Liver (tissue), 9 donors: ENCODE results near the gene IRF8. TPM values are rescaled to one million over a fixed set of nuclear protein-coding genes. Genes with fewer than 3 reads are reported as not detected.

ENCODE experiments used
- DNase-seq: peaks from one replicate; pipeline ENCODE4 v3.0.0-alpha.2; 2017; ENCODE audit warnings: low spot score
- H3K27ac ChIP-seq, 2 donors: one replicate each; pipeline ENCODE4 v1.7.0; 2013; ENCODE audit warnings: inconsistent platforms in 2 of 2, low read length in 2 of 2, control low read depth in 1 of 2, low read depth in 1 of 2, mild to moderate bottlenecking in 1 of 2
- H3K27me3 ChIP-seq, 4 donors: one replicate each; pipeline versions ENCODE4 v1.6.1 to v1.7.0; 2013; ENCODE audit warnings: low read length in 3 of 4, inconsistent platforms in 1 of 4, mild to moderate bottlenecking in 1 of 4, moderate library complexity in 1 of 4; ENCODE audit not compliant: control insufficient read depth in 4 of 4, insufficient read depth in 4 of 4
- H3K36me3 ChIP-seq, 4 donors: one replicate each; pipeline versions ENCODE4 v1.6.1 to v1.7.0; 2013; ENCODE audit warnings: low read length in 3 of 4, mild to moderate bottlenecking in 3 of 4, low read depth in 1 of 4, moderate library complexity in 1 of 4; ENCODE audit not compliant: control insufficient read depth in 4 of 4, insufficient read depth in 3 of 4
- H3K4me1 ChIP-seq, 4 donors: one replicate each; pipeline versions ENCODE4 v1.6.1 to v1.7.0; 2013; ENCODE audit warnings: low read length in 3 of 4, mild to moderate bottlenecking in 3 of 4, moderate library complexity in 1 of 4; ENCODE audit not compliant: control insufficient read depth in 4 of 4, insufficient read depth in 4 of 4
- H3K4me3 ChIP-seq, 3 donors: one replicate each; pipeline versions ENCODE4 v1.6.1 to v1.7.0; 2013; ENCODE audit warnings: low read length in 3 of 3, control low read depth in 1 of 3, low read depth in 1 of 3, mild to moderate bottlenecking in 1 of 3
- H3K9ac ChIP-seq, 2 donors: one replicate each; pipeline ENCODE4 v1.7.0; 2013; ENCODE audit warnings: low read length in 2 of 2, mild to moderate bottlenecking in 2 of 2, moderate library complexity in 2 of 2, control low read depth in 1 of 2, low read depth in 1 of 2
- H3K9me3 ChIP-seq, 4 donors: one replicate each; pipeline versions ENCODE4 v1.6.1 to v1.7.0; 2013; ENCODE audit warnings: low read length in 3 of 4; ENCODE audit not compliant: control insufficient read depth in 4 of 4
- ATF3 ChIP-seq: IDR thresholded peaks from 2 replicates; pipeline ENCODE4 v1.6.1; 2016; ENCODE audit warnings: antibody characterized with exemption
- CTCF ChIP-seq: fragments of 150-350 bp; IDR thresholded peaks from 2 replicates; pipeline ENCODE4 v1.5.1; 2017; ENCODE audit warnings: improper control_type of control experiment, low read depth, low read length; ENCODE audit not compliant: missing input control
- EGR1 ChIP-seq, 2 donors: IDR thresholded peaks; 2 replicates each; pipeline ENCODE4 v1.6.1; 2016 to 2018; ENCODE audit warnings: antibody characterized with exemption in 2 of 2, low read depth in 2 of 2
- FOXA1 ChIP-seq: IDR thresholded peaks from 2 replicates; pipeline ENCODE4 v1.6.1; 2016; ENCODE audit warnings: antibody characterized with exemption
- FOXA2 ChIP-seq: IDR thresholded peaks from 2 replicates; pipeline ENCODE4 v1.6.1; 2016; ENCODE audit warnings: antibody characterized with exemption
- GABPA ChIP-seq, 2 donors: IDR thresholded peaks in 1 of 2; conservative IDR thresholded peaks in 1 of 2; 2 replicates each; pipeline ENCODE4 v1.6.1; 2016; ENCODE audit warnings: antibody characterized with exemption in 2 of 2, mild to moderate bottlenecking in 1 of 2, moderate library complexity in 1 of 2
- HNF4A ChIP-seq, 2 donors: conservative IDR thresholded peaks; 2 replicates each; pipeline ENCODE4 v1.6.1; 2016; ENCODE audit warnings: antibody characterized with exemption in 2 of 2, mild to moderate bottlenecking in 2 of 2
- HNF4G ChIP-seq: IDR thresholded peaks from 2 replicates; pipeline ENCODE4 v1.6.1; 2016; ENCODE audit warnings: antibody characterized with exemption
- JUND ChIP-seq, 2 donors: IDR thresholded peaks; 2 replicates each; pipeline ENCODE4 v1.6.1; 2016; ENCODE audit warnings: antibody characterized with exemption in 2 of 2
- NR2F2 ChIP-seq: IDR thresholded peaks from 2 replicates; pipeline ENCODE4 v1.6.1; 2016; ENCODE audit warnings: antibody characterized with exemption
- RAD21 ChIP-seq, 2 donors: IDR thresholded peaks; 2 replicates each; pipeline ENCODE4 v1.6.1; 2016; ENCODE audit warnings: antibody characterized with exemption in 2 of 2, mild to moderate bottlenecking in 2 of 2
- REST ChIP-seq: IDR thresholded peaks from 2 replicates; pipeline ENCODE4 v1.6.1; 2016; ENCODE audit warnings: antibody characterized with exemption, mild to moderate bottlenecking
- RXRA ChIP-seq, 2 donors: IDR thresholded peaks; 2 replicates each; pipeline ENCODE4 v1.6.1; 2017 to 2018; ENCODE audit warnings: antibody characterized with exemption in 2 of 2, mild to moderate bottlenecking in 1 of 2
- SP1 ChIP-seq: IDR thresholded peaks from 2 replicates; pipeline ENCODE4 v1.6.1; 2018; ENCODE audit warnings: antibody characterized with exemption, mild to moderate bottlenecking
- TAF1 ChIP-seq: conservative IDR thresholded peaks from 2 replicates; pipeline ENCODE4 v1.6.1; 2016; ENCODE audit warnings: antibody characterized with exemption, mild to moderate bottlenecking
- ZBTB33 ChIP-seq: IDR thresholded peaks from 2 replicates; pipeline ENCODE4 v1.6.1; 2016; ENCODE audit warnings: antibody characterized with exemption
- WGBS: extraction: QIAGEN DNeasy Blood & Tissue Kit; methylation state at CpG from one replicate; pipeline ENCODE4 v1.1.7; 2013; 5-methylcytosine and 5-hydroxymethylcytosine counted together
- polyA plus RNA-seq, 2 donors: library from polyadenylated mRNA; stranded (reverse) in 1 of 2; unstranded in 1 of 2; fragments of 200-250 nt in 1 of 2; fragments of >200 nt in 1 of 2; fragmentation: Nextera tagmentation in 1 of 2; extraction: Ambion mirVana in 1 of 2; gene quantifications; one replicate each; pipeline versions ENCODE4 v1.2.1 to v1.2.3, GENCODE V29; 2013 to 2015
- total RNA-seq, 2 donors: library from RNA; depleted of rRNA; stranded (reverse); fragments of >200 nt; gene quantifications; one replicate each; pipeline ENCODE4 v1.2.3, GENCODE V29; 2014
- donor health status: healthy.
- donor health status: healthy.
- donor health status: healthy.
- donor health status: healthy.
- donor health status: healthy.

IRF8 gene
- total and polyA plus RNA-seq, 4 donors: 5.1 to 25.8 (median 12.3) TPM

- Histone ChIP-seq H3K4me3 (no peak overlapping the region), H3K9me3 (no peaks in the 10 kb centered on the region), H3K27me3 (no peaks in the 10 kb centered on the region), H3K4me1 (peaks cover 8 to 19% (median 14%) of the 10 kb centered on the region in 4 donors), H3K27ac (no peak overlapping the region), H3K36me3 (peaks cover 4 to 42% (median 18%) of the 10 kb centered on the region in 4 donors), H3K9ac (no peak overlapping the region)
- TF ChIP-seq ZBTB33: no peak
- TF ChIP-seq GABPA (IDR thresholded peaks at IDR 0.05 in 1 of 2, conservative IDR thresholded peaks at IDR 0.05 in 1 of 2): no peak
- WGBS: 83% methylated on average over 16 of the region's 16 CpGs
- no peak for DNase-seq
Observed at GRCh38 chr16:85913688-85914422, 14.9 kb downstream of the IRF8 start.

GRCh38 chr16:85914423-85914794 is 15.4 kb downstream of the IRF8 start:
- DNase-seq: no peak
- peaks cover 6 to 42% (median 20%) of the 10 kb centered on the region in 4 donors for H3K36me3 ChIP-seq
- WGBS: 98% methylated on average over 17 of the region's 17 CpGs
- H3K4me1 ChIP-seq: peaks cover 8 to 19% (median 14%) of the 10 kb centered on the region in 4 donors
- H3K4me3 ChIP-seq: no peak overlapping the region
- H3K27me3 ChIP-seq: no peaks in the 10 kb centered on the region
- H3K9me3 ChIP-seq: no peaks in the 10 kb centered on the region
- H3K9ac ChIP-seq: no peak overlapping the region
- no peak for TF ChIP-seq NR2F2
- no peak overlapping the region for H3K27ac ChIP-seq

GRCh38 chr16:85915125-85915845 is 16.3 kb downstream of the IRF8 start:
- H3K4me1 ChIP-seq: peaks cover 8 to 19% (median 14%) of the 10 kb centered on the region in 4 donors
- no peak overlapping the region for H3K9ac ChIP-seq
- H3K4me3 ChIP-seq: no peak overlapping the region
- 92% methylated on average over 20 of the region's 20 CpGs for WGBS
- H3K27me3 ChIP-seq: no peaks in the 10 kb centered on the region
- peak overlapping the region in 1 of 2 donors; percentile 69 for H3K27ac ChIP-seq
- H3K36me3 ChIP-seq: peaks cover 11 to 40% (median 18%) of the 10 kb centered on the region in 4 donors
- H3K9me3 ChIP-seq: no peaks in the 10 kb centered on the region
- DNase-seq: no peak
- no peak for TF ChIP-seq ATF3
- TF ChIP-seq FOXA2: no peak
- TF ChIP-seq JUND (IDR thresholded peaks at IDR 0.05): no peak
- TF ChIP-seq NR2F2: no peak
- TF ChIP-seq REST: no peak
- no peak for TF ChIP-seq GABPA (IDR thresholded peaks at IDR 0.05 in 1 of 2, conservative IDR thresholded peaks at IDR 0.05 in 1 of 2)
- TF ChIP-seq RAD21 (IDR thresholded peaks at IDR 0.05): no peak
- no peak for TF ChIP-seq SP1
- no peak for TF ChIP-seq ZBTB33
- TF ChIP-seq TAF1: no peak
- TF ChIP-seq HNF4G: no peak
- no peak for TF ChIP-seq CTCF
- TF ChIP-seq RXRA (IDR thresholded peaks at IDR 0.05): no peak
- no peak for TF ChIP-seq FOXA1
- no peak for TF ChIP-seq HNF4A (conservative IDR thresholded peaks at IDR 0.05)
- no peak for TF ChIP-seq EGR1 (IDR thresholded peaks at IDR 0.05; ENCODE audit: low read depth in 2 of 2)
